ENCODE results near the gene MGMT. TPM values are rescaled to one million over a fixed set of nuclear protein-coding genes. Genes with fewer than 3 reads are reported as not detected.

Gene MGMT
- total RNA-seq, 1 experiment from 2014 or later: 11.5 TPM

DNA sequence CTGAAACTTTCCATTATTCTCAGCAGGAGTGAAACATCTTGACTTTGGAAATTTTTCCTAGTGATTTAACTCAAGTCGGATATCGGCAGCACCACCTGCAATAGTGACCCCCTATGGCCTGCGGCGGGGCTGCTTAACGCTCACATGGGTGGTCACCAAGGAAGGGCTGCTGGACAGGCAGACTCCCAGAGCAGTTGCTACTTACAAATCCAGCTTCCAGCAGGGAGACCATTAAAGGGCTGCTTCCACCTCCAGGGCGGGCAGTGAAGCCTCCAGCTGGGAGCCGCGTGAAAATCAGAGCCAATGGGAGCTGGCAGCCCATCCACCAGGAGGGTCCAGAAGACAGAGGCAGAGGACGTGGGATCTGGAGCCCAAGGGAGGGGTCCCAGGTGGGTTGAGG, 122.5 kb downstream of the MGMT start (continued):
- TF ChIP-seq, protein P1, sequence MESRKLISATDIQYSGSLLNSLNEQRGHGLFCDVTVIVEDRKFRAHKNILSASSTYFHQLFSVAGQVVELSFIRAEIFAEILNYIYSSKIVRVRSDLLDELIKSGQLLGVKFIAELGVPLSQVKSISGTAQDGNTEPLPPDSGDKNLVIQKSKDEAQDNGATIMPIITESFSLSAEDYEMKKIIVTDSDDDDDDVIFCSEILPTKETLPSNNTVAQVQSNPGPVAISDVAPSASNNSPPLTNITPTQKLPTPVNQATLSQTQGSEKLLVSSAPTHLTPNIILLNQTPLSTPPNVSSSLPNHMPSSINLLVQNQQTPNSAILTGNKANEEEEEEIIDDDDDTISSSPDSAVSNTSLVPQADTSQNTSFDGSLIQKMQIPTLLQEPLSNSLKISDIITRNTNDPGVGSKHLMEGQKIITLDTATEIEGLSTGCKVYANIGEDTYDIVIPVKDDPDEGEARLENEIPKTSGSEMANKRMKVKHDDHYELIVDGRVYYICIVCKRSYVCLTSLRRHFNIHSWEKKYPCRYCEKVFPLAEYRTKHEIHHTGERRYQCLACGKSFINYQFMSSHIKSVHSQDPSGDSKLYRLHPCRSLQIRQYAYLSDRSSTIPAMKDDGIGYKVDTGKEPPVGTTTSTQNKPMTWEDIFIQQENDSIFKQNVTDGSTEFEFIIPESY (IDR thresholded peaks at IDR 0.05; ENCODE audit: extremely low read depth, insufficient replicate concordance, low read length): no peak
- TF ChIP-seq, protein P2, sequence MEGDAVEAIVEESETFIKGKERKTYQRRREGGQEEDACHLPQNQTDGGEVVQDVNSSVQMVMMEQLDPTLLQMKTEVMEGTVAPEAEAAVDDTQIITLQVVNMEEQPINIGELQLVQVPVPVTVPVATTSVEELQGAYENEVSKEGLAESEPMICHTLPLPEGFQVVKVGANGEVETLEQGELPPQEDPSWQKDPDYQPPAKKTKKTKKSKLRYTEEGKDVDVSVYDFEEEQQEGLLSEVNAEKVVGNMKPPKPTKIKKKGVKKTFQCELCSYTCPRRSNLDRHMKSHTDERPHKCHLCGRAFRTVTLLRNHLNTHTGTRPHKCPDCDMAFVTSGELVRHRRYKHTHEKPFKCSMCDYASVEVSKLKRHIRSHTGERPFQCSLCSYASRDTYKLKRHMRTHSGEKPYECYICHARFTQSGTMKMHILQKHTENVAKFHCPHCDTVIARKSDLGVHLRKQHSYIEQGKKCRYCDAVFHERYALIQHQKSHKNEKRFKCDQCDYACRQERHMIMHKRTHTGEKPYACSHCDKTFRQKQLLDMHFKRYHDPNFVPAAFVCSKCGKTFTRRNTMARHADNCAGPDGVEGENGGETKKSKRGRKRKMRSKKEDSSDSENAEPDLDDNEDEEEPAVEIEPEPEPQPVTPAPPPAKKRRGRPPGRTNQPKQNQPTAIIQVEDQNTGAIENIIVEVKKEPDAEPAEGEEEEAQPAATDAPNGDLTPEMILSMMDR (IDR thresholded peaks at IDR 0.05 in 2 of 3, conservative IDR thresholded peaks at IDR 0.05 in 1 of 3; ENCODE audit: borderline replicate concordance in 1 of 3, insufficient read depth in 1 of 3, low read depth in 2 of 3, low read length in 2 of 3): no peak
- TF ChIP-seq EGR1 (IDR thresholded peaks at IDR 0.05; ENCODE audit: low read depth): no peak
- no peak for TF ChIP-seq SP1 (IDR thresholded peaks at IDR 0.05; ENCODE audit: low read depth)

DNA sequence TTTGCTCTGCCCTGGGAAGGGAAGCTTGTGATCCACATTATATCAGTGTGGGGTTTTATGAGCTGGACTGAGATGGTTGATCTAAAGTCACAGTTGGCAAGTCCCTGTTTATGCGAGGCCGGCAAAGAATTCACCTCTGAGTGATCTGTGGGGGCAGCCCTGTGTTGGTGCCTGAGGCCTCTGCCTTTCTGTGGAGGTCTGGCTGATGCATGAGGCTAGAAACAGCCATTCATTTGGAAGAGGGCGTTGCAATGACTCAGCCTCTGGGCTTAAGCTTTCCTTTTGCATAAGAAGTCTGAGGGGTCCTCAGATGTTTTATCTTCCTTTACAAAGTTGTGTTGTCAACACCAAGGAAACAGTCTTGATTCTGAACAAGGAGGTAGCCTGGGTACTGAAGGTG, 126.9 kb downstream of the MGMT start:
- intact Hi-C loops (cut with micrococcal nuclease): no loop called here
- ChIA-PET RAD21 (ENCODE audit: low non-redundant PET in 1 of 2, low total read pairs in 2 of 2, uncharacterized antibody in 2 of 2, unreplicated experiment in 2 of 2) (no interaction called here), POLR2A (no interaction called here), CTCF (no interaction called here)
- no peak for ATAC-seq
- no peak overlapping the region for H2AFZ ChIP-seq (ENCODE audit: low read depth, low read length, poor library complexity, severe bottlenecking)
- TF ChIP-seq POLR2A (IDR thresholded peaks at IDR 0.05; ENCODE audit: borderline replicate concordance, extremely low read depth, insufficient read depth, insufficient read length) (no peak), SP1 (IDR thresholded peaks at IDR 0.05; ENCODE audit: low read depth) (no peak), POLR2AphosphoS5 (IDR thresholded peaks at IDR 0.05; ENCODE audit: low read depth, low read length) (no peak)
- no peaks in the 10 kb centered on the region for H3K9me2 ChIP-seq (ENCODE audit: insufficient read depth)
- no peak overlapping the region for H3K9ac ChIP-seq (ENCODE audit: low read length)
- no peaks in the 10 kb centered on the region for H4K20me1 ChIP-seq (ENCODE audit: insufficient read depth)
- no TSS peak for BruUV-seq (replicated peaks)
- H3K79me2 ChIP-seq (ENCODE audit: insufficient read depth, low read length): no peaks in the 10 kb centered on the region
- H3K4me2 ChIP-seq (ENCODE audit: low read length): no peak overlapping the region
- H3K27me3 ChIP-seq (ENCODE audit: insufficient read depth, low read length): no peaks in the 10 kb centered on the region
- DNase-seq (ENCODE audit: low read depth, low spot score): no peak
- no peak overlapping the region for H3K27ac ChIP-seq (ENCODE audit: low read depth, low read length)
- no peaks in the 10 kb centered on the region for H3K9me3 ChIP-seq (ENCODE audit: control insufficient read depth in 1 of 2, insufficient read depth in 1 of 2, low read depth in 1 of 2, low read length in 2 of 2)
- H3K4me1 ChIP-seq (ENCODE audit: control insufficient read depth in 1 of 2, insufficient read depth in 2 of 2, low read length in 2 of 2): no peaks in the 10 kb centered on the region
- no peak overlapping the region for H3K4me3 ChIP-seq (replicated peaks in 1 of 2; ENCODE audit: low read depth in 1 of 2, low read length in 2 of 2)
- H3K36me3 ChIP-seq (ENCODE audit: control insufficient read depth in 1 of 2, insufficient read depth in 2 of 2, low read length in 2 of 2): no peaks in the 10 kb centered on the region
